ENCODE data around the gene KCNK17.

KCNK17 gene

GRCh38 chr6:39314273-39314795 is at the start of gene KCNK17:
Gene KCNK17 (minus strand): TSS chr6:39314419. CDS start chr6:39314320, 99 bp downstream.
- H3K9me3 ChIP-seq (ENCODE audit: control insufficient read depth in 2 of 2, low read length in 2 of 2) = peaks cover 0 to 5% of the 10 kb centered on the region in 2 donors
- H3K4me3 ChIP-seq (ENCODE audit: low read length in 2 of 2) = peak within 1 kb of the TSS; percentile 7 to 52
- no peaks in the 10 kb centered on the region for H3K36me3 ChIP-seq (ENCODE audit: control insufficient read depth in 2 of 2, insufficient read depth in 2 of 2, low read length in 2 of 2)
- peaks cover 14% of the 10 kb centered on the region for H3K4me1 ChIP-seq (ENCODE audit: control insufficient read depth, insufficient read depth, low read length)
- H3K27me3 ChIP-seq (ENCODE audit: control insufficient read depth in 1 of 2, insufficient read depth in 2 of 2, low read length in 2 of 2) = peaks cover 30 to 39% of the 10 kb centered on the region in 2 donors
- no peak within 1 kb of the TSS for H3K9ac ChIP-seq (ENCODE audit: low read length in 2 of 2)
- H3K27ac ChIP-seq (ENCODE audit: low read length) = no peak within 1 kb of the TSS

- H3K4me3 ChIP-seq (ENCODE audit: low read length in 2 of 2) = no peak overlapping the region
- H3K4me1 ChIP-seq (ENCODE audit: control insufficient read depth, insufficient read depth, low read length) = peaks cover 2% of the 10 kb centered on the region
- H3K27ac ChIP-seq (ENCODE audit: low read length) = no peak overlapping the region
- no peaks in the 10 kb centered on the region for H3K36me3 ChIP-seq (ENCODE audit: control insufficient read depth in 2 of 2, insufficient read depth in 2 of 2, low read length in 2 of 2)
- no peaks in the 10 kb centered on the region for H3K27me3 ChIP-seq (ENCODE audit: control insufficient read depth in 1 of 2, insufficient read depth in 2 of 2, low read length in 2 of 2)
- H3K9ac ChIP-seq (ENCODE audit: low read length in 2 of 2) = no peak overlapping the region
- no peaks in the 10 kb centered on the region for H3K9me3 ChIP-seq (ENCODE audit: control insufficient read depth in 2 of 2, low read length in 2 of 2)
These were observed 49.1 kb upstream of the KCNK17 start for GRCh38 chr6:39363280-39363679.

GRCh38 chr6:39362487-39362865 is 48.3 kb upstream of the KCNK17 start:
- no peak overlapping the region for H3K4me3 ChIP-seq (ENCODE audit: low read length in 2 of 2)
- peak overlapping the region; percentile 29 for H3K9ac ChIP-seq (ENCODE audit: low read length in 2 of 2)
- peaks cover 2% of the 10 kb centered on the region for H3K4me1 ChIP-seq (ENCODE audit: control insufficient read depth, insufficient read depth, low read length)
- no peak overlapping the region for H3K27ac ChIP-seq (ENCODE audit: low read length)
- no peaks in the 10 kb centered on the region for H3K36me3 ChIP-seq (ENCODE audit: control insufficient read depth in 2 of 2, insufficient read depth in 2 of 2, low read length in 2 of 2)
- no peaks in the 10 kb centered on the region for H3K9me3 ChIP-seq (ENCODE audit: control insufficient read depth in 2 of 2, low read length in 2 of 2)
- H3K27me3 ChIP-seq (ENCODE audit: control insufficient read depth in 1 of 2, insufficient read depth in 2 of 2, low read length in 2 of 2) = no peaks in the 10 kb centered on the region

GRCh38 chr6:39361657-39362486 is 47.7 kb upstream of the KCNK17 start:
- peak overlapping the region in 1 of 2 donors; percentile 44 for H3K4me3 ChIP-seq (ENCODE audit: low read length in 2 of 2)
- H3K9ac ChIP-seq (ENCODE audit: low read length in 2 of 2) = peak overlapping the region; percentile 29 to 36
- H3K27me3 ChIP-seq (ENCODE audit: control insufficient read depth in 1 of 2, insufficient read depth in 2 of 2, low read length in 2 of 2) = no peaks in the 10 kb centered on the region
- no peaks in the 10 kb centered on the region for H3K36me3 ChIP-seq (ENCODE audit: control insufficient read depth in 2 of 2, insufficient read depth in 2 of 2, low read length in 2 of 2)
- no peaks in the 10 kb centered on the region for H3K9me3 ChIP-seq (ENCODE audit: control insufficient read depth in 2 of 2, low read length in 2 of 2)
- H3K4me1 ChIP-seq (ENCODE audit: control insufficient read depth, insufficient read depth, low read length) = peaks cover 2% of the 10 kb centered on the region
- H3K27ac ChIP-seq (ENCODE audit: low read length) = no peak overlapping the region

- no peaks in the 10 kb centered on the region for H3K9me3 ChIP-seq (ENCODE audit: control insufficient read depth in 2 of 2, low read length in 2 of 2)
- H3K36me3 ChIP-seq (ENCODE audit: control insufficient read depth in 2 of 2, insufficient read depth in 2 of 2, low read length in 2 of 2) = no peaks in the 10 kb centered on the region
These were observed 46.2 kb upstream of the KCNK17 start for GRCh38 chr6:39360378-39360777.

GRCh38 chr6:39357998-39358686 is 43.9 kb upstream of the KCNK17 start:
- H3K27ac ChIP-seq (ENCODE audit: low read length) = no peak overlapping the region

More at GRCh38 chr6:39360378-39360777, 46.2 kb upstream of the KCNK17 start:
- H3K27ac ChIP-seq (ENCODE audit: low read length) = no peak overlapping the region
- H3K4me1 ChIP-seq (ENCODE audit: control insufficient read depth, insufficient read depth, low read length) = peaks cover 2% of the 10 kb centered on the region
- no peak overlapping the region for H3K9ac ChIP-seq (ENCODE audit: low read length in 2 of 2)
- H3K4me3 ChIP-seq (ENCODE audit: low read length in 2 of 2) = no peak overlapping the region
- no peaks in the 10 kb centered on the region for H3K27me3 ChIP-seq (ENCODE audit: control insufficient read depth in 1 of 2, insufficient read depth in 2 of 2, low read length in 2 of 2)

GRCh38 chr6:39353698-39354315 is 39.6 kb upstream of the KCNK17 start:
- H3K27ac ChIP-seq (ENCODE audit: low read length) = no peak overlapping the region
- H3K9me3 ChIP-seq (ENCODE audit: control insufficient read depth in 2 of 2, low read length in 2 of 2) = no peaks in the 10 kb centered on the region
- no peaks in the 10 kb centered on the region for H3K4me1 ChIP-seq (ENCODE audit: control insufficient read depth, insufficient read depth, low read length)
- no peaks in the 10 kb centered on the region for H3K36me3 ChIP-seq (ENCODE audit: control insufficient read depth in 2 of 2, insufficient read depth in 2 of 2, low read length in 2 of 2)
- no peak overlapping the region for H3K9ac ChIP-seq (ENCODE audit: low read length in 2 of 2)
- no peak overlapping the region for H3K4me3 ChIP-seq (ENCODE audit: low read length in 2 of 2)
- no peaks in the 10 kb centered on the region for H3K27me3 ChIP-seq (ENCODE audit: control insufficient read depth in 1 of 2, insufficient read depth in 2 of 2, low read length in 2 of 2)

More at GRCh38 chr6:39357998-39358686, 43.9 kb upstream of the KCNK17 start:
- Histone ChIP-seq H3K27me3 (ENCODE audit: control insufficient read depth in 1 of 2, insufficient read depth in 2 of 2, low read length in 2 of 2) (no peaks in the 10 kb centered on the region), H3K4me1 (ENCODE audit: control insufficient read depth, insufficient read depth, low read length) (peaks cover 2% of the 10 kb centered on the region), H3K9ac (ENCODE audit: low read length in 2 of 2) (no peak overlapping the region), H3K4me3 (ENCODE audit: low read length in 2 of 2) (no peak overlapping the region), H3K9me3 (ENCODE audit: control insufficient read depth in 2 of 2, low read length in 2 of 2) (no peaks in the 10 kb centered on the region), H3K36me3 (ENCODE audit: control insufficient read depth in 2 of 2, insufficient read depth in 2 of 2, low read length in 2 of 2) (no peaks in the 10 kb centered on the region)

GRCh38 chr6:39350723-39351505 is 36.7 kb upstream of the KCNK17 start:
- H3K9me3 ChIP-seq (ENCODE audit: control insufficient read depth in 2 of 2, low read length in 2 of 2) = no peaks in the 10 kb centered on the region
- no peaks in the 10 kb centered on the region for H3K36me3 ChIP-seq (ENCODE audit: control insufficient read depth in 2 of 2, insufficient read depth in 2 of 2, low read length in 2 of 2)
- no peak overlapping the region for H3K9ac ChIP-seq (ENCODE audit: low read length in 2 of 2)
- H3K4me1 ChIP-seq (ENCODE audit: control insufficient read depth, insufficient read depth, low read length) = no peaks in the 10 kb centered on the region
- H3K27ac ChIP-seq (ENCODE audit: low read length) = no peak overlapping the region
- peaks cover 0 to 2% of the 10 kb centered on the region in 2 donors for H3K27me3 ChIP-seq (ENCODE audit: control insufficient read depth in 1 of 2, insufficient read depth in 2 of 2, low read length in 2 of 2)
- H3K4me3 ChIP-seq (ENCODE audit: low read length in 2 of 2) = no peak overlapping the region

GRCh38 chr6:39348740-39349139 is 34.5 kb upstream of the KCNK17 start:
- Histone ChIP-seq H3K27ac (ENCODE audit: low read length) (no peak overlapping the region), H3K4me3 (ENCODE audit: low read length in 2 of 2) (no peak overlapping the region), H3K36me3 (ENCODE audit: control insufficient read depth in 2 of 2, insufficient read depth in 2 of 2, low read length in 2 of 2) (no peaks in the 10 kb centered on the region), H3K27me3 (ENCODE audit: control insufficient read depth in 1 of 2, insufficient read depth in 2 of 2, low read length in 2 of 2) (peaks cover 0 to 2% of the 10 kb centered on the region in 2 donors), H3K9me3 (ENCODE audit: control insufficient read depth in 2 of 2, low read length in 2 of 2) (no peaks in the 10 kb centered on the region), H3K9ac (ENCODE audit: low read length in 2 of 2) (no peak overlapping the region), H3K4me1 (ENCODE audit: control insufficient read depth, insufficient read depth, low read length) (peaks cover 4% of the 10 kb centered on the region)

Measured in stomach smooth muscle (tissue), 2 donors.